ENCODE results near the gene HOXA7. TPM values are rescaled to one million over a fixed set of nuclear protein-coding genes. Genes with fewer than 3 reads are reported as not detected.

The HOXA7 gene
- total and polyA plus RNA-seq, 4 experiments from 2014 or later: not detected

DNA sequence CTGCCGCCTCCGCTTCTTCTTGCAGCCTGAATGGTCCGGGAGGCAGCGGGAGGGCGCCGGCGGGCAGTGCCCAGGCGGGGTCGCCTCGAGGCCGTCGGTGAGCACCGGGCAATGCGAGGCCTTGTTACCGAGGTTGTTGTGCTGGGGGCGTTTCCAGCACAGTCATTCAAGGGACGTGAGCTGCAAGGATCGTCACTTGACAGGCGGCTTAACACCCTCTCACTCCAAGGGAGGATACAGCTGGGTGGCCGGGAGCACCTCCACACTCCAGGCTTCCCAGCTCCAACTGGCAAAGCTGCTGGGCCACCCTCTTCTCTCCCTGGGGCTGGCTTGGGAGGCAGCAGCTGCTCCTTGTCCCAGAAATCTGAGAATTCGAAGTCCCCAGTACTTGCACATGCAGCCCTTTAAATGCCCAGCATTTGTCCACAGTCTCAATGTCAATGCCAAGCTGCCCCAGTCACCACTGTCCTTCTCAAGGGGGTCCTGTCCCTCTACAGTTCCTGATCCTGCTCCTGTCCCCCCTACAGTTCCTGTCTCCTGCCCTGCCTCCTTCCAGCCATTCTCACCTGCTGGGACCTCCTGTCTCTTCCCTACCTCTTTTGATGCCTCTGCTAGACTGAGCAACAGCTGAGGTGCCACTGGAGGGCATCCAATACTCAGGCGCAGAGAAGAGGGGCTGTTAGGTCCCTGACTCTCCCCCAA is 33.0 kb upstream of the HOXA7 start:
- Mint-ChIP-seq H3K27ac (peak overlapping the region in 1 of 7 donors; percentile 89), H3K36me3 (peaks cover 0 to 1% of the 10 kb centered on the region in 2 donors), H3K4me1 (peaks cover 32 to 81% (median 52%) of the 10 kb centered on the region in 4 donors), H3K27me3 (peaks cover 76 to 80% of the 10 kb centered on the region in 2 donors), H3K9me3 (peaks cover 0 to 13% (median 1%) of the 10 kb centered on the region in 8 donors), H3K4me3 (peak overlapping the region in 6 of 8 donors; percentile 35 to 77 (median 57))
- CTCF ChIA-PET (ENCODE audit: partially characterized antibody): interaction anchor here (0.9 to 4.9 kb wide), 3 partner anchors 9 to 23 kb away, joined by 3 to 38 read pairs (median 3); no protein-coding TSS in a partner anchor
- H3K4me3 ChIP-seq (ENCODE audit: low read length in 2 of 2): no peak overlapping the region
- POLR2A ChIA-PET (ENCODE audit: partially characterized antibody): interaction anchor here (1.6 to 1.7 kb wide), 2 partner anchors 7 to 24 kb away, joined by 3 to 5 read pairs; partner anchors contain the start of gene HOXA9
- H3K27me3 ChIP-seq (ENCODE audit: insufficient read depth, low read length): peaks cover 94% of the 10 kb centered on the region
- peaks cover 69% of the 10 kb centered on the region for H3K4me1 ChIP-seq (ENCODE audit: insufficient read depth, low read length)
- DNase-seq: no peak
- no peaks in the 10 kb centered on the region for H3K36me3 ChIP-seq (ENCODE audit: insufficient read depth, low read length)
- H3K9me3 ChIP-seq (ENCODE audit: control insufficient read depth in 1 of 2, low read length in 2 of 2): no peaks in the 10 kb centered on the region
- no peak overlapping the region for H3K27ac ChIP-seq (ENCODE audit: low read depth, low read length)
- intact Hi-C loops (cut with micrococcal nuclease): no loop called here

DNA sequence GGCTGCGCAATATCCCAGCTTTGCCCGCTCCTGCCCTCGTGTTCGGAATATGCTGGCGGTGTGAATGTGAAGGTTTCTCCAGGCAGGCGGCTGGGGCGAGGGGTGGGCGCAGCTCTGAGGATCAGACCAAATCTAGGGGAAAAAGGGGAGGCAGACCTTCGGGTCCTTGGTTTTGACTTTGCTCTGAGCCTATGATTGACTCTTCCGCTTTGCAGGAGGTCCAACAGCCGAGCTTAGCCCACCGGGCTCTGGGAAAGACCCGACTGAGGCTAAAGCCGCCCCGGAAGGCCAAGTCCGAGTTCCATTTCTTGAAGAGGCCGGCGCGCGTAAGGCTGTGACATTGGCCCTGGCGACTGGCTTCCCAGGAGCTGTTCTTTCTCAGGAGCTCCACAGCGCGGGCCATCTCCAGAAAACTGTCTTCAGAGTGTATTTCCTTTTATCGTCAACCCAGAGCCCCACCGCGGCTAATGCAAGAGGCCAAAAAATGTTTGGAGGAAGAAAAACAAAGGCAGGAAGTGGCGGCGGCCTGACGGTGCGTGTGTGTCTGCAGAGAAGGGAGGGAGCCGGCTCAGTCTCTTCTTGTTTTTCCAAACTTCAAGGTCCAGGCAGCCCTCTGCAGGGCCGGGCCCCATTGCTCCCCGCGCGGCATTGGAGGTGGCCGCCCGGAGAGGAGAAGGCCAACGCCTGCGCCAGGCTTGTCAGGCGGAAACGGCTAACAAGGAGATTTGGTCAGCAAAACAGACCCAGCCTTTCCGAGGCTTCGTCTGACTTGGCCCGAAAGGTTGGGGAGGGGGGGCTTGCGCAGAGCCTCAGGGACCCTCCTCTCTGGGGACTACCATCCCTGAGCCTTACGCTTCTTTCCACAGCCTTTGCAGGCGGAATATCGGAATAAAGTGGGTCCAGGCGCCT is 32.2 kb upstream of the HOXA7 start:
- intact Hi-C loops (cut with micrococcal nuclease): no loop called here
- Histone ChIP-seq H3K9me3 (ENCODE audit: control insufficient read depth in 1 of 2, low read length in 2 of 2) (no peaks in the 10 kb centered on the region), H3K4me1 (ENCODE audit: insufficient read depth, low read length) (peaks cover 75% of the 10 kb centered on the region), H3K27me3 (ENCODE audit: insufficient read depth, low read length) (peaks cover 91% of the 10 kb centered on the region), H3K27ac (ENCODE audit: low read depth, low read length) (no peak overlapping the region), H3K36me3 (ENCODE audit: insufficient read depth, low read length) (no peaks in the 10 kb centered on the region), H3K4me3 (ENCODE audit: low read length in 2 of 2) (peak overlapping the region; percentile 15 to 39)
- Mint-ChIP-seq H3K4me3 (peak overlapping the region; percentile 67 to 85 (median 70)), H3K4me1 (peaks cover 32 to 85% (median 54%) of the 10 kb centered on the region in 4 donors), H3K9me3 (peaks cover 0 to 13% (median 1%) of the 10 kb centered on the region in 8 donors), H3K27ac (peak overlapping the region in 4 of 7 donors; percentile 43 to 89 (median 70)), H3K36me3 (peaks cover 0 to 1% of the 10 kb centered on the region in 2 donors), H3K27me3 (peaks cover 74 to 79% of the 10 kb centered on the region in 2 donors)
- CTCF ChIA-PET (ENCODE audit: partially characterized antibody): interaction anchor here (1.5 to 4.9 kb wide), 3 partner anchors 10 to 27 kb away, joined by 3 to 38 read pairs (median 15); no protein-coding TSS in a partner anchor
- DNase-seq: no peak
- POLR2A ChIA-PET (ENCODE audit: partially characterized antibody): interaction anchor here (1.3 to 1.7 kb wide), 3 partner anchors 9 to 11 kb away, joined by 3 to 7 read pairs (median 4); partner anchors contain the start of gene HOXA13

DNA sequence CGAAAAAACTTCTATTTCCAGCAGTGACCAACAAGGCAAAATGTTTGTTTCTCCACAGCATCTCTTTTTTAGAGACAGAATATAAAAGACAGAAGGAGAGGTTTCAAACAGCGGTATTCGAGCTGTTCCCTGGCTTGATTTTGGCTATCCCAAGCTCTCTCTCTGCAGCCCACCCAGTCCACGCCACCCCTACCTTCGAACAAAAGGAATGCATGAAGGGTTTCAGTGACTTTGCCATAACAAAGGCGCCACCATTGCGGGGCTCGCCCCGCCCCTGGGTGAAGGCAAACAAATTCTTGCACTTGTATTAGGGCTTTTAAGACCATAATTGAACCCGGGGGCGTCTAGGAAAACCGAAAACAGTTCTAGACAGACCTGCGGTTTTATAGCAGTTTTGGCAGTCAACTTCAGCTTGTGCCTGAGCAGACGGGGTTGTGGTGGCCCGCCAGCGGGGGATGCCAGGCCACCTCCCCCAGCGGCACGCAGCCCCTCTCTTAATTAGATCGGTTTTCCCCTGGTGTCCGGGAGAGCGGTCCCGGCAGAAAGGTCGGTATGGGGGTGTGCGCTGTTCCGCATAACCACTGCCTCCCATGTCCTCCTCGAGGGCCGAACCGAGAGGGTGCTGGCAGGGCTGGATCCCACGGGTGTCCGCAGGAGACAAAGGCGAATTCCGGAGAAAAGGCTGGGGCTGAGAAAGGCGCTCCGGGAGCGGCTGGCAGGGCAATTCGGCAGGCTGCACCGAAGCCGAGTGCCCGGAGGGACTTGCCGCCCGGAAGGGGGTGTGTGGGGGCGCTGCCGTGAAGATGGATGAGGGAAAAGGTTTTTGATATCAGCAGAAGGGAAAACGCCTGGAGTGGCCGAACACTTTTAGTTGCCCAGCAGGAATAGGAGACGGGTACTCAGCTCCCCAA is 31.3 kb upstream of the HOXA7 start:
- H3K4me3 Mint-ChIP-seq: peak overlapping the region; percentile 67 to 85 (median 72)
- H3K27me3 Mint-ChIP-seq: peaks cover 74 to 78% of the 10 kb centered on the region in 2 donors
- no peaks in the 10 kb centered on the region for H3K9me3 ChIP-seq (ENCODE audit: control insufficient read depth in 1 of 2, low read length in 2 of 2)
- peaks cover 0 to 13% (median 1%) of the 10 kb centered on the region in 8 donors for H3K9me3 Mint-ChIP-seq
- peak overlapping the region in 1 of 2 donors; percentile 15 for H3K4me3 ChIP-seq (ENCODE audit: low read length in 2 of 2)
- H3K4me1 ChIP-seq (ENCODE audit: insufficient read depth, low read length): peaks cover 72% of the 10 kb centered on the region
- H3K36me3 ChIP-seq (ENCODE audit: insufficient read depth, low read length): no peaks in the 10 kb centered on the region
- ChIA-PET POLR2A (ENCODE audit: partially characterized antibody) (interaction anchor here (1.3 to 3.1 kb wide), 6 partner anchors 8 to 21 kb away, joined by 3 to 9 read pairs (median 6); partner anchors contain the start of gene HOXA13), CTCF (ENCODE audit: partially characterized antibody) (interaction anchor here (0.9 to 4.9 kb wide), 8 partner anchors 8 to 823 kb away, joined by 3 to 38 read pairs (median 6); no protein-coding TSS in a partner anchor)
- H3K27ac ChIP-seq (ENCODE audit: low read depth, low read length): no peak overlapping the region
- peaks cover 91% of the 10 kb centered on the region for H3K27me3 ChIP-seq (ENCODE audit: insufficient read depth, low read length)
- H3K4me1 Mint-ChIP-seq: peaks cover 31 to 81% (median 50%) of the 10 kb centered on the region in 4 donors
- DNase-seq: no peak
- intact Hi-C loops (cut with micrococcal nuclease): no loop called here
- H3K27ac Mint-ChIP-seq: peak overlapping the region in 4 of 7 donors; percentile 15 to 89 (median 57)
- peaks cover 0 to 1% of the 10 kb centered on the region in 2 donors for H3K36me3 Mint-ChIP-seq

- Mint-ChIP-seq H3K4me1 (peaks cover 28 to 77% (median 44%) of the 10 kb centered on the region in 4 donors), H3K9me3 (peaks cover 0 to 11% (median 1%) of the 10 kb centered on the region in 8 donors), H3K27me3 (peaks cover 73 to 78% of the 10 kb centered on the region in 2 donors), H3K36me3 (peaks cover 0 to 1% of the 10 kb centered on the region in 2 donors), H3K27ac (peak overlapping the region in 4 of 7 donors; percentile 15 to 89 (median 58)), H3K4me3 (peak overlapping the region in 7 of 8 donors; percentile 21 to 88 (median 76))
- peaks cover 90% of the 10 kb centered on the region for H3K27me3 ChIP-seq (ENCODE audit: insufficient read depth, low read length)
- POLR2A ChIA-PET (ENCODE audit: partially characterized antibody): interaction anchor here (1.0 to 3.1 kb wide), 5 partner anchors 9 to 987 kb away, joined by 3 to 9 read pairs (median 7); partner anchors contain the start of gene HOXA13
- H3K9me3 ChIP-seq (ENCODE audit: control insufficient read depth in 1 of 2, low read length in 2 of 2): no peaks in the 10 kb centered on the region
- H3K4me1 ChIP-seq (ENCODE audit: insufficient read depth, low read length): peaks cover 65% of the 10 kb centered on the region
- no peaks in the 10 kb centered on the region for H3K36me3 ChIP-seq (ENCODE audit: insufficient read depth, low read length)
- DNase-seq: no peak
- no peak overlapping the region for H3K27ac ChIP-seq (ENCODE audit: low read depth, low read length)
- intact Hi-C loops (cut with micrococcal nuclease): no loop called here
- H3K4me3 ChIP-seq (ENCODE audit: low read length in 2 of 2): no peak overlapping the region
- CTCF ChIA-PET (ENCODE audit: partially characterized antibody): interaction anchor here (0.9 to 4.9 kb wide), 8 partner anchors 8 to 822 kb away, joined by 3 to 38 read pairs (median 6); no protein-coding TSS in a partner anchor
Observed at GRCh38 chr7:27186668-27187474, 30.4 kb upstream of the HOXA7 start.

DNA sequence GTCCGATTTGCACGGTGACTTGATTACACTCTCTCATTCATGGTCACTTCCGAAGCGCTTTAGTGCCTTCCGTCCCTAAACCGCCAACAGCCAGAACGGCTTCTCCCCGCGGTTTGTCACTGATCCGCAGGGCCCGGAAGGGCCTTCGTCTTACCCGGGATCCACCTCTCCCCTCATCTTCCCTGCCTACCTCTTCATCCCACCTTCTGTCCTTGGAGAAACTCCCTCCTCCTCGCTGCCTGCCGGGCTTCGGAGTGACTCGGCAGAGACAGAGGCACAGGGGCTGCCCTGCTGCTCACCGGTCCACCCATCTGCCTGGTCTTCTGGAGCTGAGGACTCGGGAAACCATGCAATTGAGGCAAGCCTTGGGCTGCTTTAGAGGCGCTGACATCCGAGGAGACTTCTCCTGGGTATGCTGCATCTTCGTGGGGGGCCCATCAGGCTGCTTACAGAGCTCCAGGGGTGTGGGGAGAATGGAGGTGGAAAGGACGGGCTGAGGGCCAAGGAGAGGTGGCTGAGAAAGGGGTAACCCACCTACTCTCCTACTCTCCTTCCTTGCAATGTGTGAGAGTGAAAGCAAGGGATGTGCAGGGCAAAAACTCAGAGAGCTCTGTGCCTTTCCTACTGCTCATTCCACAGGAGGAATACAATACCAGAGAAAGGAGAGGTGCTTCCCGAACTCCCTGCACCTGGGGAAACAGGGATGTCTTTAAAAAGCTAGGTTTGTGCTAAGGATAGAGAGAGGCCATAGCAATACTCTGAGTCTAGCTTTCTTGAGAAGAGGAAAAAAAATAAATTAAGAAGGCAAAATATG is 29.6 kb upstream of the HOXA7 start:
- Histone ChIP-seq H3K27ac (ENCODE audit: low read depth, low read length) (no peak overlapping the region), H3K36me3 (ENCODE audit: insufficient read depth, low read length) (no peaks in the 10 kb centered on the region), H3K9me3 (ENCODE audit: control insufficient read depth in 1 of 2, low read length in 2 of 2) (no peaks in the 10 kb centered on the region), H3K27me3 (ENCODE audit: insufficient read depth, low read length) (peaks cover 82% of the 10 kb centered on the region), H3K4me3 (ENCODE audit: low read length in 2 of 2) (no peak overlapping the region), H3K4me1 (ENCODE audit: insufficient read depth, low read length) (peaks cover 59% of the 10 kb centered on the region)
- Mint-ChIP-seq H3K27me3 (peaks cover 67 to 78% of the 10 kb centered on the region in 2 donors), H3K4me1 (peaks cover 28 to 70% (median 44%) of the 10 kb centered on the region in 4 donors), H3K9me3 (peaks cover 0 to 11% (median 1%) of the 10 kb centered on the region in 8 donors), H3K4me3 (peak overlapping the region; percentile 67 to 88 (median 77)), H3K36me3 (peaks cover 0 to 1% of the 10 kb centered on the region in 2 donors), H3K27ac (peak overlapping the region in 6 of 7 donors; percentile 57 to 89 (median 68))
- no peak for DNase-seq
- intact Hi-C loops (cut with micrococcal nuclease): no loop called here
- ChIA-PET CTCF (ENCODE audit: partially characterized antibody) (interaction anchor here (1.6 to 4.9 kb wide), 6 partner anchors 8 to 503 kb away, joined by 5 to 38 read pairs (median 8); no protein-coding TSS in a partner anchor), POLR2A (ENCODE audit: partially characterized antibody) (interaction anchor here (1.0 to 3.1 kb wide), 5 partner anchors 9 to 986 kb away, joined by 3 to 9 read pairs (median 5); no protein-coding TSS in a partner anchor)

All from CD4-positive, alpha-beta memory T cell (primary cell).